ENCODE results near the gene TPP1. TPM values are rescaled to one million over a fixed set of nuclear protein-coding genes. Genes with fewer than 3 reads are reported as not detected.
A peak's percentile ranks its signal among the peaks of the same experiment; 100 is the strongest.

Gene TPP1
- total RNA-seq, 1 donor from 2014 or later: 62.4 TPM

GRCh38 chr11:6647836-6648235, 28.6 kb upstream of the TPP1 start:
- ATAC-seq (no peak), DNase-seq (ENCODE audit: low spot score) (no peak)

- ATAC-seq: peak; percentile 42
- no peak for DNase-seq (ENCODE audit: low spot score)
Measured at GRCh38 chr11:6646918-6647679, 27.9 kb upstream of the TPP1 start.

GRCh38 chr11:6646576-6646917, 27.3 kb upstream of the TPP1 start:
- DNase-seq (ENCODE audit: low spot score): no peak

GRCh38 chr11:6646071-6646470, 26.8 kb upstream of the TPP1 start:
- DNase-seq (ENCODE audit: low spot score) (no peak), ATAC-seq (peak; percentile 60)

More at GRCh38 chr11:6646576-6646917, 27.3 kb upstream of the TPP1 start:
- ATAC-seq: peak; percentile 11

- no peak for ATAC-seq
- DNase-seq (ENCODE audit: low spot score): no peak
Measured at GRCh38 chr11:6642957-6643356, 23.7 kb upstream of the TPP1 start.

GRCh38 chr11:6640985-6641701, 21.9 kb upstream of the TPP1 start:
- DNase-seq (ENCODE audit: low spot score): no peak
- no peak for ATAC-seq

GRCh38 chr11:6640036-6640984, 21.1 kb upstream of the TPP1 start:
- ATAC-seq (no peak), DNase-seq (ENCODE audit: low spot score) (no peak)

GRCh38 chr11:6638429-6638828, 19.2 kb upstream of the TPP1 start:
- no peak for ATAC-seq
- DNase-seq (ENCODE audit: low spot score): no peak

GRCh38 chr11:6637871-6638270, 18.6 kb upstream of the TPP1 start:
- peak; percentile 93 for ATAC-seq
- DNase-seq (ENCODE audit: low spot score): peak; percentile 70

- ATAC-seq: no peak
- DNase-seq (ENCODE audit: low spot score): no peak
Measured at GRCh38 chr11:6636480-6636879, 17.3 kb upstream of the TPP1 start.

GRCh38 chr11:6635082-6635932, 16.1 kb upstream of the TPP1 start:
- DNase-seq (ENCODE audit: low spot score): no peak
- ATAC-seq: peak; percentile 58

GRCh38 chr11:6634534-6634933, 15.3 kb upstream of the TPP1 start:
- ATAC-seq (no peak), DNase-seq (ENCODE audit: low spot score) (no peak)

- DNase-seq (ENCODE audit: low spot score): no peak
- ATAC-seq: no peak
Measured at GRCh38 chr11:6633422-6634408, 14.5 kb upstream of the TPP1 start.

- no peak for DNase-seq (ENCODE audit: low spot score)
- no peak for ATAC-seq
Measured at GRCh38 chr11:6632116-6633073, 13.2 kb upstream of the TPP1 start.

- no peak for DNase-seq (ENCODE audit: low spot score)
- ATAC-seq: no peak
Measured at GRCh38 chr11:6631361-6631890, 12.2 kb upstream of the TPP1 start.

GRCh38 chr11:6630632-6631291, 11.5 kb upstream of the TPP1 start:
- peak; percentile 40 for DNase-seq (ENCODE audit: low spot score)
- ATAC-seq: no peak
